NCI-H2171 treated with DMSO at 0.1 percent for 48 hours (cell line): Measurements from ENCODE around the gene SPOCD1.
A peak's percentile ranks its signal among the peaks of the same experiment; 100 is the strongest.

Experiments used
- DNase-seq: peaks from one replicate; lab custom pipeline; 2025; lab: John Stamatoyannopoulos, UW

Gene SPOCD1

GRCh38 chr1:31815752-31816500 is at the start of gene SPOCD1:
Gene SPOCD1 (minus strand): TSS chr1:31816022. CDS start chr1:31815333, 689 bp downstream.
- peak; percentile 60 for DNase-seq

GRCh38 chr1:31862071-31862470 is 46.2 kb upstream of the SPOCD1 start:
- no peak for DNase-seq

- no peak for DNase-seq
These were observed 45.5 kb upstream of the SPOCD1 start for GRCh38 chr1:31861346-31861745.

- DNase-seq: no peak
These were observed 44.8 kb upstream of the SPOCD1 start for GRCh38 chr1:31860581-31860980.

GRCh38 chr1:31859719-31860118 is 43.9 kb upstream of the SPOCD1 start:
- DNase-seq: no peak

GRCh38 chr1:31859044-31859443 is 43.2 kb upstream of the SPOCD1 start:
- no peak for DNase-seq

- no peak for DNase-seq
These were observed 42.0 kb upstream of the SPOCD1 start for GRCh38 chr1:31857863-31858262.

- no peak for DNase-seq
These were observed 40.3 kb upstream of the SPOCD1 start for GRCh38 chr1:31856140-31856539.

- no peak for DNase-seq
These were observed 39.4 kb upstream of the SPOCD1 start for GRCh38 chr1:31855038-31855845.

GRCh38 chr1:31849653-31850052 is 33.8 kb upstream of the SPOCD1 start:
- no peak for DNase-seq

GRCh38 chr1:31848381-31848897 is 32.6 kb upstream of the SPOCD1 start:
- DNase-seq: no peak

- no peak for DNase-seq
These were observed 30.7 kb upstream of the SPOCD1 start for GRCh38 chr1:31846484-31846883.

GRCh38 chr1:31843506-31843905 is 27.7 kb upstream of the SPOCD1 start:
- no peak for DNase-seq

GRCh38 chr1:31839662-31840343 is 24.0 kb upstream of the SPOCD1 start:
- DNase-seq: no peak

- DNase-seq: no peak
These were observed 21.8 kb upstream of the SPOCD1 start for GRCh38 chr1:31837451-31838158.

- DNase-seq: no peak
These were observed 20.8 kb upstream of the SPOCD1 start for GRCh38 chr1:31836638-31837037.

- no peak for DNase-seq
These were observed 19.6 kb upstream of the SPOCD1 start for GRCh38 chr1:31835415-31835814.

GRCh38 chr1:31834501-31834900 is 18.7 kb upstream of the SPOCD1 start:
- DNase-seq: no peak

GRCh38 chr1:31831397-31832378 is 15.9 kb upstream of the SPOCD1 start:
- DNase-seq: no peak

GRCh38 chr1:31830511-31830910 is 14.7 kb upstream of the SPOCD1 start:
- DNase-seq: no peak

- DNase-seq: no peak
These were observed 14.2 kb upstream of the SPOCD1 start for GRCh38 chr1:31830065-31830464.
